Right renal cortex interstitium (tissue), 3 donors: ENCODE results near the gene ADGRG6. TPM values are rescaled to one million over a fixed set of nuclear protein-coding genes. Genes with fewer than 3 reads are reported as not detected.
"Not testable (repeated sequence)": the region's sequence is repeated elsewhere in the genome, so short reads cannot be mapped to it uniquely, and the experiment has no call there.

Experiments
- DNase-seq, 3 donors: peaks; one replicate each; pipeline ENCODE4 v3.0.0-alpha.2; 2013; ENCODE audit warnings: low read depth in 3 of 3, low spot score in 2 of 3
- polyA plus RNA-seq, 3 donors: library from polyadenylated mRNA; unstranded; fragments of 120-200 nt; gene quantifications; one replicate each; pipeline ENCODE4 v1.2.1, GENCODE V29; 2013; ENCODE audit not compliant: insufficient read length in 3 of 3

ADGRG6 gene
- polyA plus RNA-seq, 3 donors, result 29.3 to 31.3 (median 30.0) TPM

- DNase-seq, result no peak
These were observed 131.6 kb downstream of the ADGRG6 start for GRCh38 chr6:142433419-142433818.

- DNase-seq, result no peak
These were observed 137.1 kb downstream of the ADGRG6 start for GRCh38 chr6:142438898-142439297.

GRCh38 chr6:142440600-142441293 is 138.9 kb downstream of the ADGRG6 start:
- DNase-seq, result no peak

GRCh38 chr6:142441716-142442115 is 139.9 kb downstream of the ADGRG6 start:
- no peak for DNase-seq

GRCh38 chr6:142443102-142443501 is 141.3 kb downstream of the ADGRG6 start:
- no peak for DNase-seq

- DNase-seq, result no peak
These were observed 141.7 kb downstream of the ADGRG6 start for GRCh38 chr6:142443532-142443931.

GRCh38 chr6:142444376-142444775 is 142.6 kb downstream of the ADGRG6 start:
- no peak for DNase-seq

GRCh38 chr6:142444881-142445301 is 143.1 kb downstream of the ADGRG6 start:
- DNase-seq, result no peak

GRCh38 chr6:142446168-142446567 is 144.4 kb downstream of the ADGRG6 start:
- DNase-seq, result no peak

GRCh38 chr6:142446576-142446975 is 144.8 kb downstream of the ADGRG6 start:
- no peak for DNase-seq

GRCh38 chr6:142448091-142448729 is 146.4 kb downstream of the ADGRG6 start:
- no peak for DNase-seq

- DNase-seq, result not testable (repeated sequence)
These were observed 149.0 kb downstream of the ADGRG6 start for GRCh38 chr6:142450856-142451255.

- no peak for DNase-seq
These were observed 151.2 kb downstream of the ADGRG6 start for GRCh38 chr6:142452993-142453392.

- not testable (repeated sequence) for DNase-seq
These were observed 152.4 kb downstream of the ADGRG6 start for GRCh38 chr6:142454196-142454595.

- DNase-seq, result not testable (repeated sequence)
These were observed 153.0 kb downstream of the ADGRG6 start for GRCh38 chr6:142454848-142455247.

- DNase-seq, result no peak
These were observed 154.3 kb downstream of the ADGRG6 start for GRCh38 chr6:142455957-142456589.

- no peak for DNase-seq
These were observed 156.0 kb downstream of the ADGRG6 start for GRCh38 chr6:142457638-142458406.

- no peak for DNase-seq
These were observed 157.0 kb downstream of the ADGRG6 start for GRCh38 chr6:142458836-142459235.

- no peak for DNase-seq
These were observed 157.5 kb downstream of the ADGRG6 start for GRCh38 chr6:142459271-142459670.

GRCh38 chr6:142462260-142462659 is 160.5 kb downstream of the ADGRG6 start:
- no peak for DNase-seq

- DNase-seq, result no peak
These were observed 162.2 kb downstream of the ADGRG6 start for GRCh38 chr6:142463988-142464387.
